ENCODE data around the gene AFDN.

The AFDN gene

GRCh38 chr6:167802339-167802738, 24.4 kb upstream of the AFDN start:
- H3K4me3 ChIP-seq (ENCODE audit: control insufficient read depth, low read depth, low read length): no peak overlapping the region
- DNase-seq (ENCODE audit: low read depth): no peak
- no peak for TF ChIP-seq CTCF (conservative IDR thresholded peaks at IDR 0.05; ENCODE audit: control insufficient read depth, insufficient read depth, low read depth, low read length)

GRCh38 chr6:167803816-167804215, 22.9 kb upstream of the AFDN start:
- TF ChIP-seq CTCF (conservative IDR thresholded peaks at IDR 0.05; ENCODE audit: control insufficient read depth, insufficient read depth, low read depth, low read length): no peak
- DNase-seq (ENCODE audit: low read depth): no peak

GRCh38 chr6:167804281-167805013, 22.3 kb upstream of the AFDN start:
- no peak for DNase-seq (ENCODE audit: low read depth)
- H3K4me3 ChIP-seq (ENCODE audit: control insufficient read depth, low read depth, low read length): no peak overlapping the region
- TF ChIP-seq CTCF (conservative IDR thresholded peaks at IDR 0.05; ENCODE audit: control insufficient read depth, insufficient read depth, low read depth, low read length): no peak

More at GRCh38 chr6:167803816-167804215, 22.9 kb upstream of the AFDN start:
- no peak overlapping the region for H3K4me3 ChIP-seq (ENCODE audit: control insufficient read depth, low read depth, low read length)

- DNase-seq (ENCODE audit: low read depth): no peak
- no peak overlapping the region for H3K4me3 ChIP-seq (ENCODE audit: control insufficient read depth, low read depth, low read length)
- TF ChIP-seq CTCF (conservative IDR thresholded peaks at IDR 0.05; ENCODE audit: control insufficient read depth, insufficient read depth, low read depth, low read length): no peak
Observed at GRCh38 chr6:167805349-167806060, 21.2 kb upstream of the AFDN start.

GRCh38 chr6:167806061-167806700, 20.5 kb upstream of the AFDN start:
- no peak overlapping the region for H3K4me3 ChIP-seq (ENCODE audit: control insufficient read depth, low read depth, low read length)
- no peak for TF ChIP-seq CTCF (conservative IDR thresholded peaks at IDR 0.05; ENCODE audit: control insufficient read depth, insufficient read depth, low read depth, low read length)
- no peak for DNase-seq (ENCODE audit: low read depth)

GRCh38 chr6:167807200-167807599, 19.5 kb upstream of the AFDN start:
- no peak for TF ChIP-seq CTCF (conservative IDR thresholded peaks at IDR 0.05; ENCODE audit: control insufficient read depth, insufficient read depth, low read depth, low read length)
- DNase-seq (ENCODE audit: low read depth): no peak

More at GRCh38 chr6:167807200-167807599, 19.5 kb upstream of the AFDN start:
- H3K4me3 ChIP-seq (ENCODE audit: control insufficient read depth, low read depth, low read length): no peak overlapping the region

All from fibroblast of mammary gland (primary cell).